Stimulated activated CD8-positive, alpha-beta memory T cell treated with anti-CD3 and anti-CD28 coated beads, Interleukin-15, amount 100 ng/mL, for 4 hours (primary cell): ENCODE data around the gene ADD1.

Source experiments
- DNase-seq, 2 donors: peaks; one replicate each; pipeline ENCODE4 v3.0.0-alpha.2; 2020; ENCODE audit warnings: low read depth in 2 of 2

The ADD1 gene

DNA sequence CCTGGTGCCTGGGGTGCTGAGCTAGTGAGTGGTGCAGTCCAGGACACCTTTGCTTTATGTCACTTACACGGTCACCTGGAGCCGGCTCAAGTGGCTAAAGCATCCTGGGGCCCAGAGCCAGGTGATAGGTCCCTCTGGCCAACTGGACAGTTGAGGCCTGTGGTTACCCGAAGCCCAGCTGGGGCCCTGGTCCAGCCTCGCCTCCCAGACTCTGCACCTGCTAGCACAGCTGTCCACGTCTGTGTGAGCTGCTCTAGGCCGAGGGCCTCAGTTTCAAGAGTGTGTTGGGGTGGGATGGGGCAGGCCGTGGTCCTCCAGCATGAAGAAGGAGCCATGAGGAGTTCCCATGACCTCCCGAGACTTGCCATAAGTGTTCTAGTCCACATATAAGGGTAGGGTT is 7.7 kb upstream of the ADD1 start:
- DNase-seq, result no peak

DNA sequence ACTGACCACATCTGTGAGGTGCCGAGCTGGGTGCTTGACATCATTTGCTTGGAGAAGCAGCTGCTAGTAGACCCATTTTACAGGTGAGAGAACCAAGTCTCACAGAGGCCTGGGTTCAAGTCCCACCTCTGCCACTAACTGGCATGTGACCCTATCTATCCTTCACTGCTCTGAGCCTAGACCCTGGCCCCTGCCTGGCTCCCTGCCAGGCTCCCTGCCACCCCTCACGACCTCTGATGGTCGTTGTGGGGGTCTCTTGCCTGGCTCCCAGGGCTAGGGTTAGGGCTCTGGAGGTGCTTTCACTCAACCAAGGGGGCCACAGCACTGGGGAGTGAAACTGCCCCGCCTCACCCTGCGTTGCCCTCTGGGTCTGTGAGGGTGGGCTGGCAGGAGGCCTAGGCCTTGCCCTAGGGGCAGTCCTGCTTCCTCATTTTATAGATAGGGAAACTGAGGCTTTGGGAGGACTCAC is 7.2 kb upstream of the ADD1 start:
- no peak for DNase-seq

DNA sequence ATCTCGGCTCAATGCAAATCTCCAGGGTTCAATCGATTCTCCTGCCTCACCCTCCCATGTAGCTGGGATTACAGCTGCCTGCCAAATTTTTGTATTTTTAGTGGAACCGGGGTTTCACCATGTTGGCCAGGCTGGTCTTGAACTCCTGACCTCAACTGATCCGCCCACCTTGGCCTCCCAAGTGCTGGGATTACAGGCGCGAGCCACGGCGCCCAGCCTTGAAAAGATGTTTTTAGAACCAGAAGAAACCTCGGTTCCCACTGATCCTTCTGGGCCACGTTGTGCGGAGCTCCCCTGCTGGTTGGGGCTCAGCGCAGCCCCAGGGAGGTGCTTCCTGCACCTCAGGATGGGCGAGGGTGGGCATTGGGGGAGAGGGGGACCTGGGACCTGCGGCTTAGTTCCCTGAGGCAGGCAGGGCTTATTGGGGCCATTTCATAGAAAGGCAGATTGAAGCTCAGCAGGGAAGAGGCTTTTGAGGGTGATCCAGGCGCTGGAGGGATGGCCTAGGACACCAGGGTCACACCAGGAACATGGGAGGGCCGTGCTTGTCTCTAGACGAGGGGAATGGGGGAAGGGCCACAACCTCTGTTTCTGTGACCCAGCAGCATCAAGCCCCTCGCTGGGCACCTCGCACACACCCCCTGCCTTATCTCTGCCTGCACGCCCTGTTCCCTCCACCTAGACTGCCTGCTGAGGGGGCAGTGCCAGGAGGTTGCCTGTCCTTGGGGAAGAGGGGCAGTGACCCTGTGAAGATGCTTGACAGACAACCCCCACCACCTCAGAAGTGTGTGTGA is 6.3 kb upstream of the ADD1 start:
- no peak for DNase-seq

DNA sequence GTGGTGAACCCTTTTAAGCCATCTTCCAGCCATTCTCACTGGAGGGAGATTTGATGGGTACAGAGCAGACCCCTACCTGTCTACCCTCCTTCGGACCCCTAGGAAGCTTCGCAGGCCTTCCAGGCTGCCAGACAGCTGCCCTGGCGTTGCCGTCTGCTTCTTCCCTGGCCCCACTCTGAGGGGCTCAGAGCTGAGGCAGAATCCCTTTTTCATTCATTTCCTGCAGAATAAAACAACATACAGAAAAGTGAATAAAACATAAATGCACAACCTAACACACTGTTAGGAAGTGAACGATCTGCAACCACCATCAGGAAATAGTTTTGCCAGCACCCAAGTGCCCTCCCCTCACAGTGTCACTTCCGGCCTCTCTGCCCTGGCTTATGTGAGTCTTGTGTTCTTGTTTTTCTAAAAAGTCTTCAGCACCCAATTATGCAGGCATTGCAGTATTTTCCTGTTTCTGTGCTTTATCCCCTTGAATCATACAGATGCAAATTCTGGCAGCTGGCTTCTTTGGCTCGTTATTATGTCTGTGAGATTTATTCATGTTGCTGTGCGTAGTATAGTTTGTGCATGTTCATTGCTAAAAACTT is 5.6 kb upstream of the ADD1 start:
- peak in 1 of 2 donors; percentile 49 for DNase-seq

DNA sequence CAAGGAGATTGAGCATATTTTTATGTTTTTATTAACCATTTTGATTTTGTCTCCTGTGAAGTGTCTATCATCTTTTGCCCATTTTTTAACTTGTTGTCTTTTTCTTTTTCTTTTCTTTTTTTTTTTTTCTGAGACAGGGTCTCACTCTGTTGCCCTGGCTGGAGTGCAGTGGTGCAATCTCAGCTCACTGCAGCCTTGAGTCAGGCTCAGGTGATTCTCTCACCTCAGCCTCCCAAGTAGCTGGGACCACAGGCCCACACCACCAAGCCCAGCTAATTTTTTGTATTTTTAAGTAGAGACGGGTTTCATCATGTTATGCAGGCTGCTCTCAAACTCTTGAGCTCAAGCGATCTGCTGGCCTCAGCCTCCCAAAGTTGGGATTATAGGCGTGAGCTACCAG is 4.6 kb upstream of the ADD1 start:
- no peak for DNase-seq

DNA sequence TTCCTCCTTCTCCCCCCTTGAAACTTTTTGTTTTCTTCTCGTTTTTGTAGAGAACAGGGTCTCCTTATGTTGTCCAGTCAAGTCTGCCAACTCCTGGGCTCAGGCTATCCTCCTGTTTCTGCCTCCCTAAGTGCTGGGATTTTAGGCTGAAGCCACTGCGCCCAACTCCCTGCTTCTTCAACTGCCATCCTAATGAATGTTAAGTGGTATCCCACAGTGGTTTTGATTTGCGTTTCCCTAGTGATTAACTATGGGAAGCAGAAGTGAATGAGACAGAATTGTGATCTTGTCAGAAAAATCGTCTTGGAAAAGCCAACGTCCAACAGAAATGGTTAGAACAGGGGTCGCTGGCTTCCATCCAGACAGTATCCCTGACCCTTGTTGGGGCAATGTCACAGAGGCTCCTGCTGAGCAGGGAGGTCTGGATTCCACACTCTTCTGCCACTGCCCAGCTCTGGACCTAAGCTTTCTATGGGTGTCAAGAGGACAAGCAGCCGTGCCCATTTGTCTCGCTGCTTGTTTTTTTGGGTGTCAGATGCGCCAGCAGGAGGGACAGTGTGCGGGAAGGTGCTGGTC is 869 bp upstream of the ADD1 start:
- no peak for DNase-seq

DNA sequence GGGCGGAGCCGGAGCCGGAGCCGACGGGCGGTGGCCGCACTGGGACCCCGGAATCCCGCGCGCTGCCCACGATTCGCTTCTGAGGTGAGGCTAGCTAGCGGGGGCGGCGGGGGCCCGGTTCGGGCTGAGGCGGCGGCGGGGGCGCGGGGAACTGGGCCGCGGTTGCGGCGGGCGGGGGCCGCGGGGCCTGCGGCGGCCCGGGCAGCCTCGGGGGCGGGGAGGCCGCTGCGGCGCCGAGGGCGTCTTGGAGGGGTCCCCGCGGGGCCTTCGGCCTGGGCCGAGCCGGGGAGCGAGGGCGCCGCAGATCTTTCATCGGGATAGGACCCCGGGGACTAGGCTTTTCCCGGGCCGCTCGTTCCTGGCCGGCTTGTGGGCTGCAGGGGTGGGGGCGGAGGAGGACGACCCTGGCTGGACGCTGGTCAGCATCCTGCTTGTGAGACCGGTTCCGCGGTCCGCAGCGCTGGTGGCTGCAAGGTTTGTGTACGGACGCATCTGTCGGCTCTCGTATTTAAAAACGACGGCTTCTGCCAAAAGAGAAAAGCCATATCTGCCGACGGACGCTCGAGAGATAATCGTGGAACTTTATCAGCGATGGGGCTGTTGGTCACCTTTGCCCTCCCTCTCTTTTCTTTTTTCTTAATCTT is 419 bp downstream of the ADD1 start:
- no peak for DNase-seq

DNA sequence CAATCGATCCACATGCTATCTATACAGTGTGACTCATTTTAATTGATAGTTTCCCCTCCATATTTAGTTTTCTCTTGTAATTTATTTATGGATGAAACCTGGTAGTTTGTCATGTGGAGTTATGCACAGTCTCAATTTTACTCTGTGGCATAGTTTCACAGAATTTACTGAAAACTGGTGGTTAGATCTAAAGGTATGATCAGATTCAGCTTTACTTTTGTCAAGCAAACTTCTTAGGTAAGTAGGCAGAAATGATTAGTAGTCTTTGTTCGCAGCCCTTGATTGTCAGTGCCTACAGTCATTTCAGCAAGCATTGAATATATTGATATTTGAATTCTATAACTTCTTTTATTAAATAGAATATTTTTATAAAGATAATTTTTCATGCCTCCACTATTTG is 2.5 kb downstream of the ADD1 start:
- DNase-seq, result no peak

DNA sequence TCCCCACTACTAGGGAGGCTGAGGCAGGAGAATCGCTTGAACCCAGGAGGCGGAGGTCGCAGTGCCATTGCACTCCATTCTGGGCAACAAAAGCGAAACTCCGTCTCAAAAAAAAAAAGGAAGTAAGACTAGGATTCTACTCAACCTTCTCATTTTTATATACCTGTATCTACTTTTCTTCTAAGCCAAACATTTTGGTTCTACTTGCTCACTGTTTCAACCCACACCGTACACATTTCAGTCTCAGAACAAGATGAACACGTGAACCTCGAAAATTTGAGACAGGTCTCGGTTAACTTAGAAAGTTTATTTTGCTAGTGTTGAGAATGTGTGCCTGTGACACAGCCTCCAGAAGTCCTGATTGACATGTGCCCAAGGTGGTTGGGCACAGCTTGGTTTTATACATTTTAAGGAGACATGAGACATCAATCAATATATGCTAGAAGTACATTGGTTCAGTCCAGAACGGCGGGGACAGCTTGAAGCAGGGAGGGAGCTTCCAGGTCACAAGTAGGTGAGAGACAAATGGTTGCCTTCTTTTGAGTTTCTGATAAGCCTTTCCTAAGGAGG is 3.7 kb downstream of the ADD1 start:
- DNase-seq, result no peak

DNA sequence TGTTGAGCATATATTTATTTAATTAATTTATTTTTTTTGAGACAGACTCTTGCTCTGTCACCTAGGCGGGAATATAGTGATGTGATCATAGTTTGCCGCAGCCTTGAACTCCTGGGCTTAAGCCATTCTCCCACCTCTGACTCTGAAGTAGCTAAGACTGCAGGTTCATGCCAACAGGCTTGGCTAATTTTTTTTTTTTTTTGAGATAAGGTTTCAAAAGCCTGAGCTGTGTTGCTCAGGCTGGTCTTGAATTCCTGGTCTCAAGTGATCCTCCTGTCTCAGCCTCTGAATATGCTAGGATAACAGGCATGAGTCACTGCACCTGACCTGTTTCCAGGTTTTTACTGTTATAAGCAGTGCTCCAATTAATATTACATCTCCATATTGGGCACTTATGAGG is 4.8 kb downstream of the ADD1 start:
- DNase-seq, result no peak

DNA sequence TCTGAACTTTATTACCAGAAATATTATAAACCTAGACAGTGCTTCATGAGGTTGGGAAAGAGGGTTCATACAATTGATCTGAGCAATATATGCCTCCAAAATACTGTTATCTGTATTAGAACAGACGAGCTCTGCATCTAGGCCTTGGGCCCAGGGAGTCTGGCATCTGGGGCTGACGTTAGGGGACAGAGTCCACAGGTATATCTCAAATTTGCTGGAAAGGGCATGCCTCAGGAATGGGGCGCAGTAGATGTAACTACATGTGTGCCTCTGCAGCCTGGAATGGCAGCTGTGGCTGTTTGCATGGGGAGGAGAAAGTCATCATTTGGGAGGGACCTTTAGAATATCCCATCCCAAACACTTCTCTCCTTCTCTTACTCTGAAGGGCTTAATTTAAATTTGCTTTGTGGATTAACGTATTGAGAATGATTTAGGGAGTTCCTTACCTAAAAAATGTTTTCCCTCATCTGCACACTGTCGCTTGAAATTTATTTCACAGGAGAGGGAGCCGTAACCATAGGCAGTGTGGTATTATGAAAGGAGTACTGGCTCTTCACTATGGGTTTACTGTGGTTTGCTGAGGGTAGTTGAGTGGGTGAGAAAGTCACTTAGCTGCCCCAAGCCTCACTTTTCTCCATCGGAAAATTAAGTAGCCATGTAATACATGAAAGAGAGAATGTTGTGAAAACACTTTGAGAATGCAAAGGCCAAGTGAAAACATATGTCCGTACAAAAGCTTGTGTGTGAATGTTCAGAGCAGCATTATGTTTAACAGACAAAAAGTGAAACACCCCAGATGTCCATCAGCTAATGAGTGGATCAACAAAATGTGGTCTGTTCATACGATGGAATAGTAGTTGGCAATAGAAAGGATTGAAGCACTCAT is 5.9 kb downstream of the ADD1 start:
- DNase-seq, result no peak

DNA sequence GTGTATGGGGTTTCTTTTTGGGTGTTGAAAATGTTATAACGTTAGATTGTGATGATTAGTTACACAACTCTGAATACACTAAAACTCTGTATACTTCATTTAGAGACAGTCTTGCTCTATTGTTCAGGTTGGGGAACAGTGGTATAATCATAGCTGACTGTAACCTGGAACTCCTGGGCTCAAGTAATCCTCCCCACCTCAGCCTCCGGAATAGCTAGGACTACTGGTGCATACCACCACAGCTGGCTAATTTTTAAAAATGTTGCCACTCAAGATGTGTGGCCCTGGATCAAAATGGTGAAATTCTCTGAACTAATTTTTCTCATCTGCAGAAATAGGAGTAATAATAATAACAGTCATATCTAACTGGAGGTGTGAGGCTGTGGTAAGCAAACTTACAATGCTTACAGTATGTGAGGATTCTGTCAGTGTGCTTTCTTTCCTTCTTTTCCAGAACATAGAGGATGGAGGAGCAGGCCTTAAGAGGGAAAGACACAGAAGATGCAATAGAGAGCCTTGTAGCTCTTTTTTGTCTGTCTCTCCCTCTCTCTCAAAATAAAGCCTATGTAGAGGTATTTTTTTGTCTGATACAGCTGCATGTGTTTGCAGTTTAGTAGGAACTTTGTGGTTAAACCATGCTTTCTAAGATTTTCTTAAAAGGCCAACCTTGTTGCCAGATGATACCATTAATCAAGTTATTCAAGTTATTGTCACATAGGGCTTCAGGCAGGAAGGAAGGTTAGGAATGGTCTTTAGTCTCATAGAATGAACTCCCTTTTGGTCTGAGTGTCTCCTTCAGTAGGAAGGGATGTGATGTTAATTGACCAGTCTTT is 7.5 kb downstream of the ADD1 start:
- no peak for DNase-seq

DNA sequence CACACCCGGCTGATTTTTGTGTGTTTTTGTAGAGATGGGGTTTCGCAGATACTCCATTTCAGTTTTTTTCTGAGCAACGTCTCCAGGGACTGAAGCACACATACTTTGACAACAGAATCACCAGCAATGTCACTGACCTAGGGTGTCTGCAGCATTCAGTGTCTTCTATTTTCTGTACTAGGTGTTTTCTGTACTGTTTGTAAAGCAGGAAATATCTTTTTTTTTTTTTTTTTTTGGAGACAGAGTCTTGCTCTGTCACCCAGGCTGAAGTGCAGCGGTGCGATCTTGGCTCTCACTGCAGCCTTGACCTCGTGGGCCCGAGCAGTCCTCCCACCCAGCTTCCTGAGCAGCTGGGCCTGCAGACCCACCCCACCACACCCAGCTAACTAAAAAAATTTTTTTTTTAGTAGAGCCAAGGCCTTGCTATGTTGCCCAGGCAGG is 8.9 kb downstream of the ADD1 start:
- DNase-seq, result no peak

DNA sequence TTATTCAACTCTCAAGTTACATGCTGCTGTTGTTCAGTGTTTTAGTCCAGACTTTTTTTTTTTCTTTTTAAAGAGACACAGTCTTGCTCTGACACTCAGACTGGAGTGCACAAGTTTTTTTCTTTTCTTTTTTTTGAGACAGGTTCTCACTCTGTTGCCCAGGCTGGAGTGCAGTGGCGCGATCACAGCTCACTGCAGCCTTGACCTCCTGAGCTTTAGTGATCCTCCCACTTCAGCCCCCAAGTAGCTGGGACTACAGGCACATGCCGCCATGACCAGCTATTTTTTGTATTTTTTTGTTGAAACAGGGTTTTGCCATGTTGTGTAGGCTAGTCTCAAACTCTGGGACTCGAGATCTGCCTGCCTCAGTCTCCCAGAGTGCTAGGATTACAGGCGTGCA is 11.9 kb downstream of the ADD1 start:
- DNase-seq, result no peak

DNA sequence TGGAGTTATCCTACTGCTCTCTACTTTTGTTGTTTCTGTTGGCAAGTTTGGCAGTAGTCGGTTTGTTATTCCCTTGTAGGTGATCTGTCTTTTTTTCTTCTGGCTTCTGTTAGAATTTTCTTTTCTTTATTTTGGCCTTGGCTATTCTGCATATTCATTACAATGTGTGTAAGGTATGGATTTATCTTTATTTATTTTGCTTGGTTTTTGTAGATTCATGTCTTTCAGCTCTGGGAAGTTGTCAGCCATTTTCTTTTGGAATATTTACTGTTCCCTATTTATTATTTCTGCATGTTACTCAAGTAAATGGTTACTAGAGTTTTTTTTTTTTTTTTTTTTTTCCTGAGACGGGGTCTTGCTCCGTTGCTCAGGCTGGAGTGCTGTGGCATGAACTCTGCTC is 12.6 kb downstream of the ADD1 start:
- DNase-seq, result no peak

DNA sequence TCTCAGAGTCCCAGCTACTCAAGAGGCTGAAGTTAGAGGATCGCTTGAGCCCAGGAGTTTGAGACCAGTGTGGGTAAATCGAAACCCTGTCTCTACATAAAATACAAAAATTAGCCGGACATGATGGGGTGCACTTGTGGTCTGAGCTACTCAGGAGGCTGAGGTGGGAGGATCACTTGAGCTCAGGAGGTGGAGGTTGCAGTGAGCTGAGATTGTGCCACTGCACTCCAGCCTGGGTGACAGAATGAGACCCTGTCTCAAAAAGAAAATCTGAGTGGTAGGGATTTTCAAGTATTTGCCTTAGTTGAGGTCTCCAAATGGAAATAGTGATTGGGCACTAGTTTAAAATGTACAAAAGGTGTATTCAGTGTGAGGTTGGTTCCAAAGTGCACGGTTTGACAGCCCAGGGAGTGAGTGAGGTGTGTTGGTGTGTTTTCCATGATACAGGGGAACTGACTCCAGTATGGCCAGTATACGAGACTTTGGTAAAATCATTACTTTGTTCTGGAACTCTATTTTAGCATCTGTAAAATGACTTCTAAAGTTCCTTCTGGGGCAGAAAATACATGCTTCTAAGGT is 13.8 kb downstream of the ADD1 start:
- no peak for DNase-seq

DNA sequence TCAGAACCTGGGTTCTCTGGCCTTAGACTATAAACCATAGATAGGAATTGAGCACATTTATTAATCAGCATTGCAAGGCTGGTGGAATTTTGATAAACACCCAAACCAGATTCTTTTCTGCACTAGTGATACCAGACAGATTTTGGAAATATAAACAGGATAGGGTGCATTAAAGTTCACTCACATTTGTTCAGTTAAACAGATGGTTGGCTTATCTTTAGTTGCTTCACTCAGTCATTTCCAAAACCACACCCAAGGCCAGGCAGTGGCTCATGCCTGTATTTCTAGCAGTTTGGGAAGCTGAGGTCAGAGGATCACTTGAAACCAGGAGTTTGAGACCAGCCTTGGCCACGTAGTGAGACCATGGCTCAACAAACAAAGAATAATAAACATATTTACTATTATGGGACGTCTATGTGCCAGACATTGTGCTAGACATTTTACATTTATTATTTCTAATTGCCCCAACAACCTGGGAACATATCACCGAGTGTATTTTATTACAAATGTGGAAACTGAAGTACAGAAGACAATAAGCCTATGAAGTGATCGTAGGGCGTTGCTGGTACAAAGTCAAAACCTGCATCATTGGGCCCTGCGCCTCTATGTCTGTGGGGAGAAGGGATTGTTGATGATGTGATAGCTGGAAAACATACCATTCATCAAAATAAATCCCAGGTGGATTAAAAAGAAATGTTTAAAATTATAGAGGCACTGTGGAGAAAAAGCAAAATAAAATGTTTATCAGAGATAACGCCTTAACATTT is 15.0 kb downstream of the ADD1 start:
- DNase-seq, result no peak

DNA sequence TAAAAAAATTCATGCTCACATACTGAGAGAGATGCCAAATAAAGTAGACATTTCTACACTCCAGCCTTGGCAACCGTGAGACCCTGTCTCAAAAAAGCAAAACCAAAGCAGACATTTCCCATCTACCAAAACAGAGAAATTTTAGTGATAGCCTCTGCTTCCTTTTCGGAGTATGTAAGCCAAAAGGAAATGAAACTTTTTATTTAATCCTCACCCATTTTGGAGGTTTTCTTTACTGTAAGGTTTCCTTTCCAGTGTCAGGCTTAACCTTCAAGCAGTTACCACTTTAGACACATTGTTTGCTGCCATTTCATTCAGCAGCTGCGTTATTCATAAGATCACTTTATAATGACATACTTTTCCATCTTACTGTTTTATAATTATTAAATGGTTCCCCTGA is 15.9 kb downstream of the ADD1 start:
- no peak for DNase-seq
